MV-4-11 (cell line): ENCODE measurements around the gene AKAP17A.

ENCODE experiments used
- DNase-seq: peaks from one replicate; lab custom pipeline; 2025; lab: John Stamatoyannopoulos, UW

Gene AKAP17A

GRCh38 chrX:1582686-1583437, 8.5 kb upstream of the AKAP17A start:
- DNase-seq: peak; percentile 83

GRCh38 chrX:1584237-1585011, 7.0 kb upstream of the AKAP17A start:
- DNase-seq: no peak

- DNase-seq: no peak
Observed at GRCh38 chrX:1587161-1587560, 4.2 kb upstream of the AKAP17A start.

GRCh38 chrX:1589356-1590130, 1.9 kb upstream of the AKAP17A start:
- DNase-seq: no peak

DNA sequence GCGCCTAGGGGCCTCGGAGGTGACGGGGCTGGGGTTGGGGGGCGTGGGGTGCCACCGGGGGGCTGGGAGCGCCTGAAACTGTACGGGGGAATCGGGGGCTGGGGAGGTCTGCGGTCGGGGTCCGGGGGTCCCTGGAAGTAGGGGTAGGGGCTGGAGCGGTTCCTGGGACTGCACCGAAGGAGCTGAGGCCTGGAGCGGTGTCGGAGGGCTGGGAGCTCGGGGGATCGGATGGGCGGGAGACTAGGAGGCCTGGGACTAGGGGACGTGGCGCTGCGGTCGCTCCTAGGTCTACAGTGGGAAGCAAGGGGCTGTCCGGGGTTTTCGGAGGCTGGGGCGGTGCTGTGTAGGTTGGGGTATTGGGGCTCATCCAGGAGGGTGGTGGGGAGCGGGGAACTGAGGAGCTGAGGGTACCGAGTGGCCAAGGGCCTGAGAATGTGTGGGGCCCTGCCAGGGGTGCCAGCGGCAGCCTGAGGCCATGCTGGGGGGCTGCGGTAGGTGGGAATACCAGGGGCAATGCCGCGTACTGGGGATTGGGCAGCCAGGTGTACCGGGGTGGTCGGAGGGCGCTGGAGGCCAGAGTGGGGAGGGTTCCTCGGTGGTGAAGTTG, 562 bp downstream of the AKAP17A start:
- DNase-seq: no peak

DNA sequence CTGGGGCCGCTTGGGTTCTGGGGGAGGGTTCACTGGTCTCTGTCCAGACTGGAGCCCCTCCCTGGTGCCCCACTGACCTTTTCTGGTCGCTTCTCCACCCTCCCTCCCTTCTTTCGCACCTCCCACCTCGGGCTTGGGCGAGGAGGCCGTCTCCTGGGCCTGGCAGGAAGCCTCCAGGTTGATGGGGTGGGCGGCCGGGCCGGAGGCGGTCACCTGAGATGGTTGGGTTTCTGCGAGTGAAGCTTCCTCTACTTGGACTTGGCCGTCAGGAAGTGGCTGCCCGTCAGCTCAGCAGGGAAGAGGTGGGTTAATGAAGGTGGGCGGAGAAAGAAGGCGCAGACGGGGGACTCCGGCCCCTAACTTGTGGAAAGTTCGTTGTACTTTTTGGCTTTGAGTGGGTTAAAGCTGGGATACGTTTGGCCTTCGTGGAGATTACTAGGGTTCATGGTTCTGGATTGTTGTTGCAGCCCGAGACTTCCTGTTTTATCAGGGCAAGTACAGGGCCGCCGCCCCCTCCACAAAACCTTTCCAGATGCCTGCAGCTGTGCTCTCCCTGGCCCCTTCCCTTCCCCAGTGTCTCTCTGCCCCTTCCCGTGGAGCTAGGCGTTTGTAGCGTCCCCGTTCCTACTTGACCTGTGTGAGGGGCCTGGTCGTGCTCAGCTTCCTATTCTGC, 1.2 kb downstream of the AKAP17A start:
- DNase-seq: peak; percentile 52

GRCh38 chrX:1593286-1594271, 2.2 kb downstream of the AKAP17A start:
- DNase-seq: no peak

DNA sequence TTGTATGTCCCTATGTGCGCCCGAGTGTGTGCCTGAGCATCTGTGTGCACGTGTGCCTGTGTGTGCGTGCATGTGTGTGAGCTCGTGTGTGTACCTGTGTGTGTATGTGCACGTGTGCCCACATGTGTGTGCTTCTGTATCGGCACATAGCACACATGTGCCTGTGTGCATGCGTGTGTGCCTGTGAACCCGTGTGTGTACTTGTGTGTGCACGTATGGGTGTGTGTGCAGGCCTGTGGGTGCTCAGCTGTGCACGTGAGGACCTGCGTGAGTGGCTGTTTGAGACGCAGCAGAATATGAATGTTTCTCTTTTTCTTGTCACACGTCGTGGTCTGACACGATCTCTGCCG, 4.3 kb downstream of the AKAP17A start:
- DNase-seq: no peak

DNA sequence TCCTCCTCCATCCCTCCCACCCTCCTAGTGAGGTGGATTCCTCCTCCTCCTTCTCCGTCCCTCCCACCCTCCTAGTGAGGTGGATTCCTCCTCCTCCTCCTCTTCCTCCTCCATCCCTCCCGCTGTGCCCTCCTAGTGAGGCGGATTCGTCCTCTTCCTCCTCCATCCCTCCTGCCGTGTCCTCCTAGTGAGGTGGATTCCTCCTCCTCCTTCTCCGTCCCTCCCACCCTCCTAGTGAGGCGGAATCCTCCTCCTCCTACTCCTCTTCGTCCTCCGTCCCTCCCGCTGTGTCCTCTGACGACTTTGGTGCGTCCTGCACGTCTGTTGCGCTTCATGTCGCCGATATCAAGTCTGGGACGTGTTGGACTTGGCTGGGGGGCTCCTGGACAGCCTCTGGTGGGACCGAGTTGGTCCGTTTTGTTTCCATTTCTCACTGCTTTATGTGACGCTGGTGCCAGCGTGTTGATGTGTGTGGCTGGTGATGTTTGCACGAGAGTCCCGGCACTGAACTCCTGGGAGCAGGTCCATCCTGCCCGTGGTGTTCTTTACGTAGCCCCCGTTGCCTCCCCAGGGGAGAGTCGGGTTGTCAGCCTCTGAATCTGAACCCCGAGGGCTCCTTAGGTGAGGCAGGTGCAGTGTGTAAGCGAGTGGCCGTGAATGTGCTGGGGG, 5.4 kb downstream of the AKAP17A start:
- DNase-seq: no peak

- DNase-seq: no peak
Observed at GRCh38 chrX:1597345-1598020, 6.1 kb downstream of the AKAP17A start.

DNA sequence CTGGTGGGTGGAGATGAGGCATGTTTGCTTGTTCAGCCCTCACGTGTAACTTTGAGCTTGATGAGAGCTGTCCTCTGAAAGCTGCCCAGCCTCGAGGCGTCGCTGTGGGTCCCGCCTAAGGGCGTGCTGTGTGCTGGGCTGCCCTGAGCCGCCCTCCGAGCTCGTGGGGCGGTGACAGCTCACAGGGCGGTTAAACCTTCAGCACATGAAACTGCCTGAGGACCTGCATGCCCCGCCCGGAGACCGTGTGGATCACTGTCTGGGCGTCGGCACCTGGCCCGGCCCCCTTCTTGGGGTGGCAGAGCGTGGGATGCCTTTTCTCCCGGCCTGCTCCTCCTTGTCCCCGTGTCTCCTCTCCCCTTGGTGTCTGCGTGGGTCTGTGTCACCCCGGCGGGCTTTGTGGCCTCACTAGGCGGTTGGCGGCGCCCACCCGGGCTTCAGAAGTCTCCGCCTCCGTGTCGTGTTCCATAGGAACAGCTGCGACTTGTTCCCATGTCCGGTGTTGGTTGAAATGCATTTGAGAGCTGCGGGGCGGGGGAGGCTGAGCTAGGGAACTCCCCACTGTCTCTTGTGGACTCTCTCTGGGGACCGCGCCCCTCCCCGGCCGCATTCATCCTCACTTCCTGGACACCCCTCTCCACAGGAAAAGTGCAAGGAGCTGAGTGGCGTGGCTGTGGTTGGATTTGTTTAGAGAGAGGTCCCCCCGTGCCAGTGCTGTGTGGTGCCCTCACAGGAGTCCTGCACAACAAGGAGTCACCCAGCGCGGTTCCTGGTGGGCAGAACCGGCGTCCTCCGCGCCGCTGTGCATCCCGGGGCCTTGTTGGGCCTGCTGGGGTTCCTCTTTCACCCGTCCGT, 6.8 kb downstream of the AKAP17A start:
- DNase-seq: no peak

GRCh38 chrX:1598876-1599790, 7.7 kb downstream of the AKAP17A start:
- no peak for DNase-seq

DNA sequence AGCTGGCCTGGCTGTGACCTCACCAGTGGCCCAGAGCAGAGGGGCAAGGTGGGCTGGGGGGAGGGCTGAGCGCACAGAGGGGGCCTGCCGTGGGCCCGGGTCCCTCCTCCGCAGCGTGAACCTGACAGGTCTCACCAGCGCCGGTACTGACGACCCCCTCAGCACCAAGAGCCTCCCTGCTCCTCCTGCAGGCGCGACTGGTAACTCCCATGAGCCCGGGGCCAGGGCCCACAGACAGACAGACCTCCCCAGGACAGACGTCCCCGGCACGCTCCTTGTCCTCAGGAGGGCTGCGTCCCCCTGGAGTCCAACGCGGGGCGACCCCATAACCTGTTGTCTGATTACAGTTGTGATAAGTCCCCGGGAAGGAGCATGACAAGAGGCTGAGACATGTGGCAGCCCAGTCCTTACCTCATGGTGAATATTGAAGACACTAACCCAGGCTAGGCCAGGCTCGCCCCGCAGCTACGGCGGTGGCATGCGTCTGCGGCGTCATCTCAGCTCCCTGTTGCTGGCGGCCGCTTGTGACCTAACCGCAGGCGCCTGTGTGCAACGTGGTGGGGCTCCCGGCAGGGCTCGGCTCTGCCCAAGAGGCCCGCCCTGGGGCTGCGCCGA, 8.5 kb downstream of the AKAP17A start:
- no peak for DNase-seq

- no peak for DNase-seq
Observed at GRCh38 chrX:1600406-1601050, 9.1 kb downstream of the AKAP17A start.

GRCh38 chrX:1601051-1601767, 9.8 kb downstream of the AKAP17A start:
- no peak for DNase-seq

DNA sequence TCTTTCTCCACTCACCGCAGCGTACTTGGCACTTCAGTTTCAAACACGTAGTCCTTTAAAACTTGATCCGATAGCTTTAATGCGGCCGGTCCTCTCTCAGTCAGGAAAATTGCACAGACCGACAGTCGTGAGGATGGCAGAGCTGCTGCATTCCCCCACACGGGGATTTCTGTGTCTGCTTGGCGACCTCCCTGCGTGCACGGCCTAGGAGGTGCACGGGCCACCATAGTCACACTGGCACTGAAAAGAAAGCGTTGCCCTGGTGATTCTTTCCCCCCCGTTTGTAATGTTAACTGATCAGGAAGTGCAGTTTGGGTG, 10.3 kb downstream of the AKAP17A start:
- DNase-seq: no peak
